HG03520 (cell line): ENCODE data around the gene PUS1.

ENCODE experiments used
- ATAC-seq: cut with Tn5 transposase; IDR thresholded peaks from one replicate; pipeline ENCODE4 v1.9.1; 2021; ENCODE audit warnings: mild to moderate bottlenecking, moderate library complexity; ENCODE audit not compliant: unreplicated experiment

The PUS1 gene

DNA sequence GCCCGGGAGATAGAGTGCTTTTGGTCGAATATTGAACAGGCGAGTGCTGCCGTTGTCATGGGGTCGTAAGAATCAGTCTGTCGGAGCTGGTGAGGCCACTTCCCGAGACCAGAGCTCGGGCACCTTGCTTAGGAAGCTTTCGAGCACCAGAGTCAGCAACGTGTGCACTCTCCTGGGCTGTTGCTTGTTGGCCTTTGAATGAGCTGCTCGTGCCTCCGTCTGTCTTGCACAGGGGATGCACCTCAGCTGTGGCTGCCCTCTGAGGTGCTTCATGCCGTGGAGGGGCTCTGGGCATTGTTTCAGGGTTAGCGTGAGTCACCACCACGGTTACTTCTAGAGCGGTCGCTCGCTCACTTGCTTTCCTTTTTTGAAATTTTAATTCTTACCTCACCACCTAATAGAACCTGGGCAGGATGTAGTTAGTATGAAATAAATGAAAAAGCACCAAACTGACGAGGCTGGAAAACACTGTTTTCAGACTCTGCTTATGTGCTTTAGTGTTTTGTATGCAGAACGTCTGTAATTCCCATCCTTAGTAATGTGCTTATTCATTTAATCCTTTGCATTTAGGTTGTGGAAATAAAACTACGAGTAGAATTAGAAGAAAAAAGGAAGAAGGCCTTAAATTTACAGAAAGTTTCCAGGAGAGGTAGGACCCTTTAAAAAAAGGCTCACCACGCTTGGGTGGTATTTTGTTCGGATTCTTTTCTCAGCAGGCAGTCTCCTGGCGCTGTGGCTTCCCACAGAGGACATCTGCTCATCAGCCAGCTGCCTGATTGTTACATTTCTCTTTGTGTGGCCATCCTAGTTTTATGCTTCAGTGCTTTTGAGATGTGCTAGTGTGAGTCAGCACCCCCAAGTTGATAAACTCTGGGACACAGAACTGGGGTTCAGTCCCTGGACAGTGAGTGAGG, 61.2 kb downstream of the PUS1 start:
- ATAC-seq = no peak

DNA sequence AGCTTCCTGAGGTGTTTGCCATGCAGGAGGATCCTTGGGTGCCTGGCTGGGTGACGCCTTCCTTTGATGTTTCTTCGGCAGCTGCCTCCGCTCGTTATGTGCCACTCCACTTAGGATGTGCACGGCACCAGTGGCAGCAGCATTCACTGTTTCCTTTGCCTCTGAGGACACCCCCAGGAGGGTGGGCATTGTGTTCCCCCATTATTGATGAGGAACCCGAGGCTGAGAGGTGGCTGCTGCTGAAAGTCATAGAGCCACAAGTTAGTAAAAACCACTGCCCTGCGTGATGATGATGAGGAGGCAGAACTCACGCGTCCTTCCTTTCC, 61.9 kb downstream of the PUS1 start:
- ATAC-seq = no peak

DNA sequence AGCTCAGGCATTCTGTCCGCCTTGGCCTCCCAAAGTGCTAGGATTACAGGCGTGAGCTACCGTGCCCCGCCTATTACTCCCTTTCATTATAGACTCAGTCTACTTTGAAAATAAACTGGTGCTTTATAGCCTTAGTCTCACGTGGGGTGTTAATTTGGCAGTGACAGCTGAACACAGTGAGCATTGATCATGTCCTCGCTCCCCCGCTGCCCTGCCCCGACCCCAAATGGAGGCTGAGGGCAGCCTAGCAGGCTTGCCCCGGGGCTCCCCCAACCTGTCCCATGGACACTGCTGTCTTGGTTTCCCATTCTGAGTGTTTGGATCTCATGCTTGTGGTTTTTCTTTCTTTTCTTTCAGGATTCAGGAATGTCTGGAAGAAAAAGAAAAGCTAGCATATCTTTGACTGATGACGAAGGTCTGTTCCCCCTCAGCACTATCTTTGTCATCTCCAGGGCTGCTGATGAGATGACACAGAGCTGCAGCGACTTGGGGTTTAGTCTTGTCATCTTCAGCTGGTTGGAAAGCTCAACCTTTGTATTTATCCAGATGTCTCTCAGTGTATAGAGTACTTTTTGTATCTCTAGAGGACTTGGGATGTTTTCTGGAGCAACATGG, 62.8 kb downstream of the PUS1 start:
- no peak for ATAC-seq

DNA sequence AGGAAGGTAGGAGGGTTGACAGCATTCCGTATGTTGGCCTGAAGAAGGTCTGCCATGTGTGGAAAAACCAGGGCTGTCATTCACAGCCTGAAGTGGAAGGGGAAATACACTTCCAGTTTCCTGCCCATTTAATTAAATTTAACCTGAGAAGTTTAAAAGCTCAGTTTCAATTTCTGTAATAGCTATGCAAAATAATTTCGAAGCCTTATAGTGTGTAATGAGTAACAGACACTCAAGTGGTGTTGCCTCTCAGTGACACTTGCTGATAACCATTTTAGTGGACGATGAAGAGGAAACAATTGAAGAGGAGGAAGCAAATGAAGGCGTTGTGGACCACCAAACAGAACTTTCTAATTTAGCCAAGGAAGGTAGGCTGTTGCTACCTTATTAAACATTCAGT, 65.5 kb downstream of the PUS1 start:
- ATAC-seq = peak; percentile 53
